RWPE2 (cell line): ENCODE data around the gene ZNF280C.

Source experiments
- ATAC-seq: fragments of 200-7000 bp; cut with Tn5 transposase; 3 replicates; pipeline ENCODE4 v1.9.1; 2021; ENCODE audit warnings: low read depth
- DNase-seq: peaks from one replicate; pipeline ENCODE4 v3.0.0-alpha.2; 2020; ENCODE audit warnings: low spot score
- H3K27ac ChIP-seq: fragments of 450-650 bp; 2 replicates; pipeline ENCODE4 v1.5.1; 2017; ENCODE audit warnings: mild to moderate bottlenecking; ENCODE audit not compliant: poor library complexity, severe bottlenecking
- H3K27me3 ChIP-seq: fragments of 250-450 bp; sonication (Bioruptor Pico); 2 replicates; pipeline ENCODE4 v1.5.1; 2021; ENCODE audit warnings: mild to moderate bottlenecking, moderate library complexity; ENCODE audit not compliant: insufficient read depth, poor library complexity, severe bottlenecking
- H3K36me3 ChIP-seq: fragments of 250-450 bp; sonication (Bioruptor Pico); 2 replicates; pipeline ENCODE4 v1.5.1; 2020; ENCODE audit warnings: low read depth, mild to moderate bottlenecking, moderate library complexity
- H3K4me1 ChIP-seq: fragments of 250-450 bp; sonication (Bioruptor Pico); 2 replicates; pipeline ENCODE4 v1.5.1; 2021; ENCODE audit warnings: mild to moderate bottlenecking, moderate library complexity; ENCODE audit not compliant: insufficient read depth, poor library complexity, severe bottlenecking
- H3K4me3 ChIP-seq: fragments of 250-450 bp; sonication (Bioruptor Pico); 2 replicates; pipeline ENCODE4 v1.5.1; 2021; ENCODE audit warnings: mild to moderate bottlenecking, moderate library complexity; ENCODE audit not compliant: severe bottlenecking
- H3K9me3 ChIP-seq: fragments of 250-450 bp; sonication (Bioruptor Pico); 2 replicates; pipeline ENCODE4 v1.5.1; 2021; ENCODE audit warnings: mild to moderate bottlenecking, moderate library complexity; ENCODE audit not compliant: severe bottlenecking
- TF ChIP-seq, protein P1 (sequence below): fragments of 450-650 bp; IDR thresholded peaks from one replicate; pipeline ENCODE4 v1.5.1; 2017; ENCODE audit warnings: mild to moderate bottlenecking, moderate library complexity; ENCODE audit not compliant: poor library complexity, severe bottlenecking

ZNF280C gene

DNA sequence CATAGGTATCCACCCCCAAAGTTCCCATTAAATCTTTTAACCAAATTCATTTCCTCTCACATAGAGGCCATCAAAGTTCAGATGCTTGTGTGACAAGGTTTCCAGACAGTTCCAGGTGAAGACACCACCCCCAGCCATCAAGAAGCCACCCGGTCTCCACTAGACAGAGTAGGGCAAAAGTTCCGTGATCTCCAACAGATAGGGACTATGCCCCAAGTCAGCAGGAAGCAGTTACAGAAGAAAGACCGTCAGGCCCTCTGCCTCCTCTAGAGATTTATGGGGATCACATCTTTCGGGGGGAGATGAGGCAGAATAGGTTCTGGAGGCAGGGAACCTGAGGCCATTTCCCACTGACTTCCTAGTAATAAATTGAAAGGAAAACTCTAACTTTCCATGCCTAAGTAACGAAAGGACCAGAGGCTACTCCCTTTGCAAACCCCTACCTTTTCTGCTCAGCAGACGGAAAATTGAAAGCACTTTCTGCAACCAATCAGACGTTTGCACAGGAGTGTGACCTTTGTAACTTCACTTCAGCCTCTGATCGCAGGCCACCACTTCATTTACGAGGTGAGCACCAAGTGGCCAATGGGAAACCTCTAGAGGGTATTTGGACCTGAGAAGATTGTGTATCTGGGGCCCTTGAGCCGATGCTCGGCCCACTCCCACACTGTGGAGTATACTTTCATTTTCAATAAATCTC lies 18.5 kb upstream of the ZNF280C start:
- TF ChIP-seq, protein P1, sequence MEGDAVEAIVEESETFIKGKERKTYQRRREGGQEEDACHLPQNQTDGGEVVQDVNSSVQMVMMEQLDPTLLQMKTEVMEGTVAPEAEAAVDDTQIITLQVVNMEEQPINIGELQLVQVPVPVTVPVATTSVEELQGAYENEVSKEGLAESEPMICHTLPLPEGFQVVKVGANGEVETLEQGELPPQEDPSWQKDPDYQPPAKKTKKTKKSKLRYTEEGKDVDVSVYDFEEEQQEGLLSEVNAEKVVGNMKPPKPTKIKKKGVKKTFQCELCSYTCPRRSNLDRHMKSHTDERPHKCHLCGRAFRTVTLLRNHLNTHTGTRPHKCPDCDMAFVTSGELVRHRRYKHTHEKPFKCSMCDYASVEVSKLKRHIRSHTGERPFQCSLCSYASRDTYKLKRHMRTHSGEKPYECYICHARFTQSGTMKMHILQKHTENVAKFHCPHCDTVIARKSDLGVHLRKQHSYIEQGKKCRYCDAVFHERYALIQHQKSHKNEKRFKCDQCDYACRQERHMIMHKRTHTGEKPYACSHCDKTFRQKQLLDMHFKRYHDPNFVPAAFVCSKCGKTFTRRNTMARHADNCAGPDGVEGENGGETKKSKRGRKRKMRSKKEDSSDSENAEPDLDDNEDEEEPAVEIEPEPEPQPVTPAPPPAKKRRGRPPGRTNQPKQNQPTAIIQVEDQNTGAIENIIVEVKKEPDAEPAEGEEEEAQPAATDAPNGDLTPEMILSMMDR, result no peak
- Histone ChIP-seq H3K27ac (no peak overlapping the region), H3K4me3 (no peak overlapping the region), H3K27me3 (no peaks in the 10 kb centered on the region), H3K4me1 (no peaks in the 10 kb centered on the region), H3K36me3 (no peaks in the 10 kb centered on the region), H3K9me3 (no peaks in the 10 kb centered on the region)
- DNase-seq (no peak), ATAC-seq (no peak)

DNA sequence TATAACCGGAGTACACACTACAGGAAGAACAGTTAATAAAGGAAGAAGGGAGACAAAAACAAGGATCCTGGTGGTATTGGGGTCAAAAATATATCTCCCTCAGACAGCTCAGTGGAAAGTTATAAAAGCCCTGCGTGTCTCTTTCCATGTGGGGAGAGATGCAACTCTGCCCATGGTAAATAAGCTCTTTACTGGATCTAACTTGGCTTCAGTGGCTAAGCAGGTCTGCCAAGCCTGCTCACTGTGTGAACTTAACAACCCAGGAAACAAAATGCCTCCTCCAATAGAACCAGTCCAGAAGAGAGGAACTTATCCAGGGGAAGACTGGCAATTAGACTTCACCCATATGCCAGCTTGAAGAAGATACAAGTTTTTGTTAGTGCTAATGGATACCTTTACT lies 17.0 kb upstream of the ZNF280C start:
- no peak overlapping the region for H3K4me3 ChIP-seq
- H3K9me3 ChIP-seq, result no peaks in the 10 kb centered on the region
- no peak for ATAC-seq
- TF ChIP-seq, protein P1, result no peak
- H3K4me1 ChIP-seq, result no peaks in the 10 kb centered on the region
- H3K27ac ChIP-seq, result no peak overlapping the region
- H3K36me3 ChIP-seq, result no peaks in the 10 kb centered on the region
- no peaks in the 10 kb centered on the region for H3K27me3 ChIP-seq
- no peak for DNase-seq

DNA sequence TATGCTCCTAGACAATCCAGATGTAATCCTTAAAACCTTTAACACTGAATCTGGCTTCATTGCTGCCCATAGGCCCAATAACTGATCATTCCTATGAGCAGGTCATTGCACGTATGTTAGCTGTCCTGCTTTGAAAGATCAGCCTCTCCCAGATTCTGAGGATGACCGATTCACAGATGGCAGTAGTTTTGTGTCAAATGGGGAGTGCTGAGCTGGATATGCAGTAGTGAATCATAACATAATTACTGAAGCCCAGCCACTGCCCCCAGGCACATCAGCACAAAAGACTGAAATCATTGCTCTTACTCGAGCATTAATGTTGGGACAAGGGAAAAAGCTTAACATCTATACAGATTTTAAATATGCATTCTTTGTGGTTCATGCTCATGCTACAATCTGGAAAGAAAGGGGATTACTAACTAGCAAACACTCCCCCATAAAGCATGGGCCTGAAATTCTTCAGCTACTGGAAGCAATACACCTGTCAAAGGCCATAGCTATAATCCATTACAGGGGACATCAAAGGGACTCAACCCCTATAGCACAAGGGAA lies 16.4 kb upstream of the ZNF280C start:
- TF ChIP-seq, protein P1, result no peak

DNA sequence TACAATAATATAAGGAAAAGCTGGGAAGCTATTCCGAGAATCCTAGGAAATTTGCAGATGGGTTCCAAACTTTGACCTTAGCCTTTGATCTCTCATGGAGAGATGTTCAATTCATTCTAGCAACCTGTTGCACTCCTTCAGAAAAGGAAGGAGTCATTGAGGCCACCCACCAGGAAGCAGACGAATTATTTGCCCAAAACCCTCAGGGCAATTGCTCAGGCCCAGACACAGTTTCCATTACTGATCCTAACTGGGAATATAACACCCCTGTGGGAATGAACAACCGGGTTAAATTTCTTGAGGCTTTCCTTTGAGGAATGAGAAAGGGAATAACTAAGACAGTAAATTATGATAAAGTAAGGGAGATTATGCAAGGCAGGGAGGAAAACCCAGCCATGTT lies 13.5 kb upstream of the ZNF280C start:
- no peaks in the 10 kb centered on the region for H3K27me3 ChIP-seq
- H3K36me3 ChIP-seq, result no peaks in the 10 kb centered on the region

More for the DNA sequence above, 16.4 kb upstream of the ZNF280C start:
- H3K36me3 ChIP-seq, result no peaks in the 10 kb centered on the region
- H3K9me3 ChIP-seq, result no peaks in the 10 kb centered on the region
- H3K4me3 ChIP-seq, result no peak overlapping the region
- H3K27ac ChIP-seq, result no peak overlapping the region
- no peaks in the 10 kb centered on the region for H3K4me1 ChIP-seq
- ATAC-seq (no peak), DNase-seq (no peak)
- H3K27me3 ChIP-seq, result no peaks in the 10 kb centered on the region

More for the DNA sequence above, 13.5 kb upstream of the ZNF280C start:
- no peak for DNase-seq
- no peak for ATAC-seq
- H3K4me1 ChIP-seq, result no peaks in the 10 kb centered on the region
- no peak overlapping the region for H3K4me3 ChIP-seq
- no peaks in the 10 kb centered on the region for H3K9me3 ChIP-seq
- H3K27ac ChIP-seq, result no peak overlapping the region
- TF ChIP-seq, protein P1, result no peak
